AG04449 (cell line): Measurements from ENCODE around the gene PPOX.

Source experiments
- CTCF ChIA-PET: fragments of 350-600 bp; formaldehyde crosslinking; extraction: SDS; loops from one replicate; lab custom pipeline; 2021; ENCODE audit warnings: antibody characterized with exemption; lab: Yijun Ruan, JAX
- POLR2A ChIA-PET: fragments of 400-600, 350-600 bp; formaldehyde crosslinking; extraction: SDS; loops from one replicate; lab custom pipeline; 2020; ENCODE audit warnings: antibody characterized with exemption, inconsistent platforms; lab: Yijun Ruan, JAX
- DNase-seq: peaks from one replicate; pipeline ENCODE4 v3.0.0-alpha.2; 2010; ENCODE audit warnings: low read depth, low spot score
- H3K4me3 ChIP-seq: 2 replicates; pipeline ENCODE4 v1.5.1; 2011; ENCODE audit warnings: low read depth, mild to moderate bottlenecking, control low read depth, low read length
- TF ChIP-seq, protein P1 (sequence below): IDR thresholded peaks from one replicate; pipeline ENCODE4 v1.5.1; 2011; ENCODE audit warnings: mild to moderate bottlenecking, moderate library complexity, low read length, control low read depth, inconsistent platforms; ENCODE audit not compliant: insufficient read depth; ENCODE audit errors: missing control alignments

The PPOX gene

DNA sequence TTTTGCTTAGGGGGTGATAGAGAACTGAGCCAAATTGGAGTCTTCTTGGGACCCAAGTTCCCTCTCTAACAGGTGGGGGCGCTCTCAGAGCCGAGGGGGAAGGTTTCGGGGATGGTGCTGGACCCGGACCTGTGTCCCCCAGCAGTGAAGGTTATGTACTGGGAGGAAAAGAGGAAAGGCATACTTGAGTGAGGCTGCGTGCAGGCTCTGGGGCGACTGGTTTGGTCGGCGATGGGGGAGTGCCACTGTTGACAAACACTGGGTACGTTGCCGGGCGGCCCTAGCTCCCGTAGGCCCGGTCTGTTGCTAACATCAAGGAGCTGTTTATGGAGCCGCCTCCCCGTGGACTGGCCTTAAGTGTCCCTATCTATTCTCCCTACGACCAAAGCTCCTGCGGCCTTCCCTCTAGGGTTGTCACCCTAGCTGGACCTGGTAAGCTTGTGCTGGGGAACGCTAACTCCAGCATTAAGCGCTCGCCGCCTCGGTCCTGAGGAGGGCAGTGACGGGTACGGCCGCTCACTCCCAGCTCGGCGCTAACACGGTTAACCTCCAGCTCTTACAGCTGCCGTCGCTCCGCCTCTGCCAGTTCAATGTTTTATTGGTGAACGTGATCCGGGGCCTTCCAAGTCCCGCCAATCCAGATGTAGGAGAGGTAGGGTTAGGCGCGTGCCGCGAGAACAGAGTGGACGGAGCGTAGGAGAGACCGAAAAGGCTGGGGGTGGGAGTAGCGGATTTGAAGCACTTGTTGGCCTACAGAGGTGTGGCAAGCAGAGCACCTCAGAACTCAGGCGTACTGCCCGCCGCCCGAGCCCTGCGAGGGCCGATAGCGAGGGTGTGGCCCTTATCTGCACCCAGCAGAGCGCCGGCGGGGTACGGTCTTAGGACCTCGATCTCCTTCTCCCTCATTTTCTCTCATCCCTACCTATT lies at the start of gene PPOX:
PPOX (plus strand) TSS at position 685 of the 927 bp plus-strand sequence. CDS start 422 bp downstream, outside the sequence.
- CTCF ChIA-PET: interaction anchor here (0.7 to 3.2 kb wide), 18 partner anchors 9 to 216 kb away, joined by 3 to 24 read pairs (median 4); partner anchors contain the start of genes B4GALT3, NDUFS2, TOMM40L and UFC1
- POLR2A ChIA-PET: interaction anchor here (0.8 to 2.1 kb wide), 6 partner anchors 8 to 33 kb away, joined by 3 to 10 read pairs (median 4); partner anchors contain the start of genes B4GALT3, DEDD and UFC1
- peak within 1 kb of the TSS; percentile 93 for H3K4me3 ChIP-seq
- DNase-seq: peak; percentile 91
- TF ChIP-seq, protein P1, sequence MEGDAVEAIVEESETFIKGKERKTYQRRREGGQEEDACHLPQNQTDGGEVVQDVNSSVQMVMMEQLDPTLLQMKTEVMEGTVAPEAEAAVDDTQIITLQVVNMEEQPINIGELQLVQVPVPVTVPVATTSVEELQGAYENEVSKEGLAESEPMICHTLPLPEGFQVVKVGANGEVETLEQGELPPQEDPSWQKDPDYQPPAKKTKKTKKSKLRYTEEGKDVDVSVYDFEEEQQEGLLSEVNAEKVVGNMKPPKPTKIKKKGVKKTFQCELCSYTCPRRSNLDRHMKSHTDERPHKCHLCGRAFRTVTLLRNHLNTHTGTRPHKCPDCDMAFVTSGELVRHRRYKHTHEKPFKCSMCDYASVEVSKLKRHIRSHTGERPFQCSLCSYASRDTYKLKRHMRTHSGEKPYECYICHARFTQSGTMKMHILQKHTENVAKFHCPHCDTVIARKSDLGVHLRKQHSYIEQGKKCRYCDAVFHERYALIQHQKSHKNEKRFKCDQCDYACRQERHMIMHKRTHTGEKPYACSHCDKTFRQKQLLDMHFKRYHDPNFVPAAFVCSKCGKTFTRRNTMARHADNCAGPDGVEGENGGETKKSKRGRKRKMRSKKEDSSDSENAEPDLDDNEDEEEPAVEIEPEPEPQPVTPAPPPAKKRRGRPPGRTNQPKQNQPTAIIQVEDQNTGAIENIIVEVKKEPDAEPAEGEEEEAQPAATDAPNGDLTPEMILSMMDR: peak; percentile 52

DNA sequence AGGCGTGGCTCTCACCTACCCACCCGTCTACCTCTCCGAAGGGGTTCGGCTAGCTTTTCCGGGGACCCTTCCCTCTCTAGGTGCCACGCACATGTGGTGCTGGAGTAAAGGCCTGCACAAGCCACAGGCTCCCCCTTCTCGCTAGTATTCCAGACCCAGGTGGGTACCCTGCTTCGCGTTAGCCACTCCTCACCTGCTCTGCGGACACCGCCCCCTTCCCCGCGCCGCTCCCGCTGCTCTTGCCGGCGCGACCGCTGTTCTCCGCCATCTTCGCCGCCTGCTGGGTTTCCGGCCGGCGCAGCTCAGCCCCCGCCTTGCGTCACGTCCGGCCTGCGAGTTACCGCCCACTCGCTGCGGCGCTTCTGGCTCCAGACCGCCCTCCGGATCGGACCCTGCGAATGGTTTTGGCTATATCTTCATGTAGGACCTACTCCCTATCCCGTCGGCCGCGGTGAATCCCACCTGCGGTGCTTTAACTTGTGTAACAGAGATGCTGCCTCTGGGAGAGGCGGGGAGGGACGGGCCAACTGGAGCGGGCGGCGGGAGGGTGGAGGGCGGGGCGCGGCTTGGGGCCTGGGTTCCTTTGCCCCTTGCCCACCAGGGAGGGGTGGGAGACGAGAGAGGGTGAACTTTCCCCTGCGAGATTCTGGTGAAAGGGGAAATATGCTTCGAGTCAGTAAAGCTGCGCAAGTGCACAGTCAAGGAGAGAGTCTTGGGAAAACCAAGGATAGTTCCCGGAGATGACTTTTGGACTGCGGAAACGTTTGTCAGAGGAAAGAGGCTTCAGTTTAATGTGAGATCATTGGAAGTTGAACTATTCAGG lies 48.3 kb upstream of the PPOX start, which contains the start of the genes NIT1 and PFDN2:
NIT1 (plus strand) TSS at position 347 of the 823 bp plus-strand sequence; CDS start at position 419, 72 bp downstream.
PFDN2 (minus strand) TSS at position 279 of the 823 bp plus-strand sequence; CDS start at position 268, 11 bp downstream.
- TF ChIP-seq, protein P1: no peak
- no peak for DNase-seq
- ChIA-PET CTCF (interaction anchor here (0.9 to 6.8 kb wide), 8 partner anchors 10 to 124 kb away, joined by 3 to 57 read pairs (median 4); partner anchors contain the start of gene KLHDC9), POLR2A (interaction anchor here (0.6 to 1.1 kb wide), 2 partner anchors 15 to 73 kb away, joined by 3 to 6 read pairs; no protein-coding TSS in a partner anchor)
- peak within 1 kb of the TSS; percentile 98 for H3K4me3 ChIP-seq

DNA sequence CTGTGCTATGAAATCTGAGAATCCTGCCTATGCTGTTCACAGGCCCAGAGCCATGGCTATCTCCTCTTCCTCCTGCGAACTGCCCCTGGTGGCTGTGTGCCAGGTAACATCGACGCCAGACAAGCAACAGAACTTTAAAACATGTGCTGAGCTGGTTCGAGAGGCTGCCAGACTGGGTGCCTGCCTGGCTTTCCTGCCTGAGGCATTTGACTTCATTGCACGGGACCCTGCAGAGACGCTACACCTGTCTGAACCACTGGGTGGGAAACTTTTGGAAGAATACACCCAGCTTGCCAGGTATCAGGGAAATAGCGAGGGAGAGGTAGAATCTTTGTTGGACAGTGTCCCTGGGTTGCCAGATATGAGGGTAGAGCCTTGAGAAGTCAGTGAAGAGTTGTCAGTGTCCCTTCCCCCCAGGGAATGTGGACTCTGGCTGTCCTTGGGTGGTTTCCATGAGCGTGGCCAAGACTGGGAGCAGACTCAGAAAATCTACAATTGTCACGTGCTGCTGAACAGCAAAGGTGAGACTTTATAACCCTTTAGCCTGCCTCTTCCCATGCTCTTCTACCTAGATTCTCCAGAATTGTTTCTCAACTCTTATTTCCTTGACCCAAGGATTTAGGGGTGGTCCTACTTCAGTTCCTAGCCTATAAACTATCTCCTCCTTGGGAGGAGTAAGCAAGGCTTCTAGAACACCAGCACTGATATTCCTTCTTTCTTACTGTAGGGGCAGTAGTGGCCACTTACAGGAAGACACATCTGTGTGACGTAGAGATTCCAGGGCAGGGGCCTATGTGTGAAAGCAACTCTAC lies 46.9 kb upstream of the PPOX start:
- POLR2A ChIA-PET: no interaction called here
- H3K4me3 ChIP-seq: peak overlapping the region; percentile 98
- no peak for DNase-seq
- TF ChIP-seq, protein P1: peak; percentile 30
- CTCF ChIA-PET: interaction anchor here (0.9 to 2.6 kb wide), 3 partner anchors 9 to 125 kb away, joined by 4 to 8 read pairs (median 4); no protein-coding TSS in a partner anchor

DNA sequence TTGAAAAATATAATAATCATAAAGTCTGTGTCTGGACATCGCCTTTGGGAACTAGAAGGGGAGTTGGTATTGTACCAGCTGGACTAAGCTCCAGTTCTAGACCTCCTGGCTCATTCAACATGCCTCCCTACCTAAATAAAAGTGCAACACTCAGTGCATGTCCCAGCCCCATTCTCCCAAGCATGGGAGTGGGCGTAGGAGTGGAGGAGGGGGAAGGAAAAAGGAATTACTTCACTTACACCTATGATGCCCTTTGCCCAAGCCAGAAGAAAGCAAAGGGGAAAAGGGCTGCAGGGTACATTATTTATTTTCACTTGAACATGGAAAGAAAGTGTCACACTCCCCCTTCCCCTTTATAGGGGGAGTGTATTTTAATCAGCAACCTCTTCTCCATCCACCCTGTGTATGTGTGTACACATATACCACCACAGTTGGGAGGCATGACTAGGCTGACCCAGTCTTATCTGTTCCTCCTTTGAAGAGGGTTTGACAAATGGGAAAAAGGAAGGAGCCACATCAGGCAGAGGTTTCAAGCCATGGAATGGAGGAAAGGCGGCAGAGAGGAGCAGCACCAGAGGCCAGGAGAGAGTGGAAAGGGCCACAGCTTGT lies 45.1 kb upstream of the PPOX start:
- TF ChIP-seq, protein P1: no peak
- POLR2A ChIA-PET: interaction anchor here (0.9 kb wide), 1 partner anchor 11 kb away, joined by 5 read pairs; the partner anchor contains the start of gene DEDD
- CTCF ChIA-PET: interaction anchor here (0.7 to 1.0 kb wide), 2 partner anchors 14 to 24 kb away, joined by 3 to 5 read pairs; no protein-coding TSS in a partner anchor

DNA sequence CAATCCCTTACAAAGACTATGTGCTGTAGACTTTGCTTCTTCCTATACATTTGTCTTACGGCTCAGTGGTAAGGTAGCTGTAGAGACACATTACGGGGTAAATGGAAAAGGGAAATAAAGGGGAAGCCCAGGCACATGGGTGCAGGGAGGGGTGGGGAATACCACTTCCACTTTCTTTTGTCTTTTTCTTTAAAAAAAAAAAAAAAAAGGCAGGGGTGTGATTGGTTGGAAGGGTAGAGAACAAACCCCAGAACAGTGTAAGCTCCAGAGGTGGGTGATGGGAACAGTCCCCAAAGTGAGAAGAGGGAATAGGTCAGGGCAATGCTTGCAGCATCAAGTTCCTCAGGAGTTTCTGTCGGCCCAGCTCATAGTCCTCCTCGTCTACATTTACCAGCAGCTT lies 44.4 kb upstream of the PPOX start:
- ChIA-PET POLR2A (interaction anchor here (0.8 to 0.9 kb wide), 2 partner anchors 9 to 11 kb away, joined by 3 to 5 read pairs; partner anchors contain the start of gene DEDD), CTCF (interaction anchor here (1.0 kb wide), 1 partner anchor 25 kb away, joined by 5 read pairs; no protein-coding TSS in a partner anchor)
- TF ChIP-seq, protein P1: no peak
- no peak overlapping the region for H3K4me3 ChIP-seq
- no peak for DNase-seq

More for the DNA sequence above, 45.1 kb upstream of the PPOX start:
- H3K4me3 ChIP-seq: no peak overlapping the region
- DNase-seq: no peak
